Measurements from ENCODE around the gene SLC31A1. TPM values are rescaled to one million over a fixed set of nuclear protein-coding genes. Genes with fewer than 3 reads are reported as not detected.
A peak's percentile ranks its signal among the peaks of the same experiment; 100 is the strongest.
"Not testable (repeated sequence)": the region's sequence is repeated elsewhere in the genome, so short reads cannot be mapped to it uniquely, and the experiment has no call there.

SLC31A1 gene
- total RNA-seq, 1 experiment from 2014 or later = 34.0 TPM

GRCh38 chr9:113261917-113262671, 40.8 kb downstream of the SLC31A1 start:
- peak; percentile 87 for DNase-seq (ENCODE audit: low read depth)

- DNase-seq (ENCODE audit: low read depth) = no peak
Measured at GRCh38 chr9:113266174-113266573, 44.8 kb downstream of the SLC31A1 start.

- no peak for DNase-seq (ENCODE audit: low read depth)
Measured at GRCh38 chr9:113267911-113268566, 46.7 kb downstream of the SLC31A1 start.

GRCh38 chr9:113269355-113269754, 48.0 kb downstream of the SLC31A1 start:
- DNase-seq (ENCODE audit: low read depth) = no peak

GRCh38 chr9:113269871-113270270, 48.5 kb downstream of the SLC31A1 start:
- no peak for DNase-seq (ENCODE audit: low read depth)

- peak; percentile 66 for DNase-seq (ENCODE audit: low read depth)
Measured at GRCh38 chr9:113274474-113275156, 53.3 kb downstream of the SLC31A1 start.

- DNase-seq (ENCODE audit: low read depth) = peak; percentile 100
Measured at GRCh38 chr9:113275157-113276131, 54.1 kb downstream of the SLC31A1 start, which contains the start of the genes CDC26 and PRPF4. TSS of gene CDC26 (minus strand) at chr9:113275572. CDS start at chr9:113272507, 3,065 bp downstream. TSS of gene PRPF4 (plus strand) at chr9:113275658. CDS start at chr9:113275744, 86 bp downstream.

- no peak for DNase-seq (ENCODE audit: low read depth)
Measured at GRCh38 chr9:113278840-113279239, 57.5 kb downstream of the SLC31A1 start.

GRCh38 chr9:113281356-113281755, 60.0 kb downstream of the SLC31A1 start:
- DNase-seq (ENCODE audit: low read depth) = no peak

GRCh38 chr9:113289091-113289490, 67.7 kb downstream of the SLC31A1 start:
- DNase-seq (ENCODE audit: low read depth) = peak; percentile 40

GRCh38 chr9:113290052-113290607, 68.8 kb downstream of the SLC31A1 start:
- peak; percentile 22 for DNase-seq (ENCODE audit: low read depth)

- DNase-seq (ENCODE audit: low read depth) = no peak
Measured at GRCh38 chr9:113293285-113293878, 72.0 kb downstream of the SLC31A1 start.

- not testable (repeated sequence) for DNase-seq (ENCODE audit: low read depth)
Measured at GRCh38 chr9:113296247-113296646, 74.9 kb downstream of the SLC31A1 start.

- DNase-seq (ENCODE audit: low read depth) = no peak
Measured at GRCh38 chr9:113296796-113297558, 75.6 kb downstream of the SLC31A1 start.

GRCh38 chr9:113298311-113298710, 77.0 kb downstream of the SLC31A1 start:
- DNase-seq (ENCODE audit: low read depth) = no peak

GRCh38 chr9:113298924-113299770, 77.8 kb downstream of the SLC31A1 start:
- DNase-seq (ENCODE audit: low read depth) = no peak

- peak; percentile 53 for DNase-seq (ENCODE audit: low read depth)
Measured at GRCh38 chr9:113299800-113300292, 78.5 kb downstream of the SLC31A1 start.

GRCh38 chr9:113301548-113301947, 80.2 kb downstream of the SLC31A1 start:
- DNase-seq (ENCODE audit: low read depth) = no peak
